HCT116 (cell line): ENCODE results near the gene BCAN. TPM values are rescaled to one million over a fixed set of nuclear protein-coding genes. Genes with fewer than 3 reads are reported as not detected.

Source experiments
- ATAC-seq: fragments of 200-7000 bp; cut with Tn5 transposase; 2 replicates; pipeline ENCODE4 v1.9.1; 2020; ENCODE audit warnings: mild to moderate bottlenecking, moderate library complexity
- BruUV-seq: library from RNA; stranded (reverse); fragments of 400-500 nt; replicated peaks from 2 replicates; lab custom pipeline; 2021; lab: Mats Ljungman, UMichigan
- CTCF ChIA-PET: fragments of 300-600 bp; sonication (Branson Sonifier 250); formaldehyde crosslinking; loops from one replicate; lab custom pipeline; 2021; ENCODE audit warnings: antibody characterized with exemption; lab: Charles Lee
- POLR2A ChIA-PET: fragments of 300-600, 350-600 bp; sonication (Branson Sonifier 250); formaldehyde crosslinking; loops from one replicate; lab custom pipeline; 2021; ENCODE audit warnings: antibody characterized with exemption; lab: Charles Lee
- RAD21 ChIA-PET, 2 experiments: fragments of 300-600 bp; sonication (Branson Sonifier 250); formaldehyde crosslinking; loops; one replicate each; lab custom pipeline; 2023; ENCODE audit warnings: low total read pairs in 2 of 2; ENCODE audit not compliant: uncharacterized antibody in 2 of 2, unreplicated experiment in 2 of 2, low non-redundant PET in 1 of 2; lab: Charles Lee
- DNase-seq: peaks from one replicate; pipeline ENCODE4 v3.0.0-alpha.2; 2010; ENCODE audit warnings: low read depth, low spot score
- H2AFZ ChIP-seq: fragments of 200-600 bp; shearing (Covaris generic), sonication (generic); 2 replicates; pipeline ENCODE4 v1.6.1; 2017; ENCODE audit warnings: low read depth, mixed run types, mixed read lengths, antibody characterized with exemption, low read length; ENCODE audit not compliant: poor library complexity, severe bottlenecking
- H3K27ac ChIP-seq: 2 replicates; pipeline ENCODE4 v1.5.1; 2012; ENCODE audit warnings: low read depth, low read length
- H3K27me3 ChIP-seq: fragments of 200-600 bp; sonication (generic); 2 replicates; pipeline ENCODE4 v1.6.1; 2016; ENCODE audit warnings: mixed run types, low read length, mixed read lengths; ENCODE audit not compliant: insufficient read depth
- H3K36me3 ChIP-seq, 2 experiments: fragments of 200-500 bp in 1 of 2; fragments of 200-600 bp in 1 of 2; sonication (Bioruptor generic) in 1 of 2; sonication (generic) in 1 of 2; 2 replicates each; pipeline versions ENCODE4 v1.5.1 to v1.6.1; 2014 to 2016; ENCODE audit warnings: low read length in 2 of 2, inconsistent platforms in 1 of 2, mixed read lengths in 1 of 2, mixed run types in 1 of 2; ENCODE audit not compliant: insufficient read depth in 2 of 2, control insufficient read depth in 1 of 2
- H3K4me1 ChIP-seq, 2 experiments: fragments of 200-600 bp in 1 of 2; sonication (generic) in 1 of 2; 2 replicates each; pipeline versions ENCODE4 v1.5.1 to v1.6.1; 2012 to 2017; ENCODE audit warnings: low read length in 2 of 2, inconsistent platforms in 1 of 2, mild to moderate bottlenecking in 1 of 2, mixed read lengths in 1 of 2, mixed run types in 1 of 2, moderate library complexity in 1 of 2; ENCODE audit not compliant: insufficient read depth in 2 of 2, control insufficient read depth in 1 of 2
- H3K4me2 ChIP-seq: fragments of 200-600 bp; sonication (generic); 2 replicates; pipeline ENCODE4 v1.6.1; 2017; ENCODE audit warnings: mixed run types, low read length, mixed read lengths
- H3K4me3 ChIP-seq, 2 experiments: fragments of 200-600 bp in 1 of 2; sonication (generic) in 1 of 2; replicated peaks in 1 of 2; 2 replicates each; pipeline ENCODE4 v1.5.1; 2011 to 2016; ENCODE audit warnings: low read length in 2 of 2, control low read depth in 1 of 2, low read depth in 1 of 2, mild to moderate bottlenecking in 1 of 2, mixed read lengths in 1 of 2, mixed run types in 1 of 2
- H3K79me2 ChIP-seq: fragments of 200-600 bp; sonication (generic); 2 replicates; pipeline ENCODE4 v1.6.1; 2017; ENCODE audit warnings: mild to moderate bottlenecking, mixed run types, low read length, moderate library complexity, mixed read lengths; ENCODE audit not compliant: insufficient read depth
- H3K9ac ChIP-seq: fragments of 200-600 bp; sonication (generic); 2 replicates; pipeline ENCODE4 v1.6.1; 2016; ENCODE audit warnings: low read length, mixed read lengths
- H3K9me2 ChIP-seq: fragments of 200-600 bp; sonication (generic), shearing (Covaris generic); 2 replicates; pipeline ENCODE4 v1.6.1; 2017; ENCODE audit warnings: mixed run types, mild to moderate bottlenecking, moderate library complexity; ENCODE audit not compliant: insufficient read depth
- H3K9me3 ChIP-seq, 2 experiments: fragments of 200-500 bp in 1 of 2; fragments of 200-600 bp in 1 of 2; sonication (Bioruptor generic) in 1 of 2; sonication (generic) in 1 of 2; 2 replicates each; pipeline ENCODE4 v1.6.1; 2014 to 2017; ENCODE audit warnings: low read length in 2 of 2, mixed read lengths in 2 of 2, inconsistent platforms in 1 of 2, low read depth in 1 of 2, mild to moderate bottlenecking in 1 of 2, mixed run types in 1 of 2, moderate library complexity in 1 of 2; ENCODE audit not compliant: control insufficient read depth in 1 of 2, insufficient read depth in 1 of 2
- H4K20me1 ChIP-seq: fragments of 200-600 bp; sonication (generic), shearing (Covaris generic); 2 replicates; pipeline ENCODE4 v1.6.1; 2017; ENCODE audit warnings: mixed run types, mild to moderate bottlenecking, moderate library complexity; ENCODE audit not compliant: insufficient read depth
- CBX3 ChIP-seq: IDR thresholded peaks from 2 replicates; pipeline ENCODE4 v1.6.1; 2012; ENCODE audit warnings: low read depth
- CEBPB ChIP-seq: IDR thresholded peaks from 2 replicates; pipeline ENCODE4 v1.6.1; 2012; ENCODE audit warnings: low read depth
- CTCF ChIP-seq, 3 experiments: fragments of 200-600 bp in 1 of 3; sonication (generic) in 1 of 3; IDR thresholded peaks in 2 of 3; conservative IDR thresholded peaks in 1 of 3; 2 replicates each; pipeline ENCODE4 v1.5.1; 2012 to 2017; ENCODE audit warnings: low read depth in 2 of 3, low read length in 2 of 3, antibody characterized with exemption in 1 of 3, borderline replicate concordance in 1 of 3, control low read depth in 1 of 3, mild to moderate bottlenecking in 1 of 3, mixed read lengths in 1 of 3, mixed run types in 1 of 3, moderate library complexity in 1 of 3; ENCODE audit not compliant: insufficient read depth in 1 of 3
- EZH2phosphoT487 ChIP-seq: fragments of 200-600 bp; IDR thresholded peaks from 2 replicates; pipeline ENCODE4 v1.6.1; 2018; ENCODE audit warnings: antibody characterized with exemption, borderline replicate concordance
- FOSL1 ChIP-seq: IDR thresholded peaks from 2 replicates; pipeline ENCODE4 v1.6.1; 2012; ENCODE audit warnings: low read depth
- JUND ChIP-seq: IDR thresholded peaks from 2 replicates; pipeline ENCODE4 v1.6.1; 2012
- MAX ChIP-seq: IDR thresholded peaks from 2 replicates; pipeline ENCODE4 v1.6.1; 2012
- POLR2AphosphoS5 ChIP-seq: IDR thresholded peaks from 2 replicates; pipeline ENCODE4 v1.6.1; 2011; ENCODE audit warnings: mild to moderate bottlenecking, low read depth, low read length, moderate library complexity
- RAD21 ChIP-seq: IDR thresholded peaks from 2 replicates; pipeline ENCODE4 v1.6.1; 2012; ENCODE audit warnings: low read depth, mild to moderate bottlenecking
- REST ChIP-seq: IDR thresholded peaks from 2 replicates; pipeline ENCODE4 v1.6.1; 2012; ENCODE audit warnings: low read depth
- SP1 ChIP-seq: IDR thresholded peaks from 2 replicates; pipeline ENCODE4 v1.6.1; 2012; ENCODE audit warnings: low read depth
- TCF7L2 ChIP-seq: IDR thresholded peaks from 2 replicates; pipeline ENCODE4 v1.7.0; 2011; ENCODE audit warnings: borderline replicate concordance, inconsistent platforms; ENCODE audit not compliant: insufficient read depth, insufficient read length; ENCODE audit errors: extremely low read depth
- YY1 ChIP-seq: IDR thresholded peaks from 2 replicates; pipeline ENCODE4 v1.6.1; 2011; ENCODE audit warnings: low read length, low read depth, moderate library complexity, mild to moderate bottlenecking; ENCODE audit not compliant: insufficient replicate concordance; ENCODE audit errors: extremely low read depth
- intact Hi-C: fragments of 100-400 bp; cut with micrococcal nuclease; formaldehyde crosslinking; loops from 2 replicates; pipeline ENCODE4 v1.10.0; 2022
- total RNA-seq: library from RNA; stranded (reverse); gene quantifications from one replicate; pipeline ENCODE4 v1.2.1, GENCODE V29; 2021; ENCODE audit not compliant: unreplicated experiment

Gene BCAN
- total RNA-seq, 1 experiment from 2014 or later = not detected

- TF ChIP-seq POLR2AphosphoS5 = no peak
- TF ChIP-seq, all 23 proteins: peak for 0
Observed at GRCh38 chr1:156645056-156645455, 3.1 kb downstream of the BCAN start (continued).

- no peak overlapping the region for H3K4me3 ChIP-seq
- H3K9me2 ChIP-seq = no peaks in the 10 kb centered on the region
- no TSS peak for BruUV-seq
- no peaks in the 10 kb centered on the region for H3K9me3 ChIP-seq
- H2AFZ ChIP-seq = no peak overlapping the region
- DNase-seq (no peak), ATAC-seq (no peak)
- no peak overlapping the region for H3K4me2 ChIP-seq
- peaks cover 28% of the 10 kb centered on the region for H3K79me2 ChIP-seq
- no peaks in the 10 kb centered on the region for H3K27me3 ChIP-seq
- peaks cover 42 to 72% of the 10 kb centered on the region in 2 experiments for H3K36me3 ChIP-seq
- ChIA-PET RAD21 (no interaction called here), CTCF (interaction anchor here (1.3 kb wide), 1 partner anchor 14 kb away, joined by 3 read pairs; no protein-coding TSS in a partner anchor), POLR2A (no interaction called here)
- intact Hi-C loops = no loop called here
- H4K20me1 ChIP-seq = no peaks in the 10 kb centered on the region
- no peak overlapping the region for H3K9ac ChIP-seq
- H3K27ac ChIP-seq = no peak overlapping the region
- no peak for TF ChIP-seq FOSL1
- TF ChIP-seq JUND = no peak
- H3K4me1 ChIP-seq = peaks cover under 1 to 9% of the 10 kb centered on the region in 2 experiments; a peak in 2 of 4 replicates
Observed at GRCh38 chr1:156645666-156646065, 3.7 kb downstream of the BCAN start.

DNA sequence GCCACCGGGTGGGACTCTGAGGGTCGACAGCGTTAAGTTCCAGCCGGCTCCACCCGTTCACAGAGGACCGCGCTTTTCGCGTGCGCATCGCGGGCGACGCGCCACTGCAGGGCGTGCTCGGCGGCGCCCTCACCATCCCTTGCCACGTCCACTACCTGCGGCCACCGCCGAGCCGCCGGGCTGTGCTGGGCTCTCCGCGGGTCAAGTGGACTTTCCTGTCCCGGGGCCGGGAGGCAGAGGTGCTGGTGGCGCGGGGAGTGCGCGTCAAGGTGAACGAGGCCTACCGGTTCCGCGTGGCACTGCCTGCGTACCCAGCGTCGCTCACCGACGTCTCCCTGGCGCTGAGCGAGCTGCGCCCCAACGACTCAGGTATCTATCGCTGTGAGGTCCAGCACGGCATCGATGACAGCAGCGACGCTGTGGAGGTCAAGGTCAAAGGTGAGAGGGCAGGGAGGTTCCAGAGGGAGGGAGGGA lies 4.9 kb downstream of the BCAN start:
- RAD21 ChIA-PET = no interaction called here
- H3K79me2 ChIP-seq = peaks cover 39% of the 10 kb centered on the region
- peaks cover 43 to 79% of the 10 kb centered on the region in 2 experiments for H3K36me3 ChIP-seq
- H3K27me3 ChIP-seq = no peaks in the 10 kb centered on the region
- DNase-seq = no peak
- BruUV-seq = no TSS peak
- no peaks in the 10 kb centered on the region for H4K20me1 ChIP-seq
- ATAC-seq = no peak
- H3K4me2 ChIP-seq = no peak overlapping the region
- intact Hi-C loops = no loop called here
- H3K9ac ChIP-seq = no peak overlapping the region
- POLR2A ChIA-PET = no interaction called here
- no peak overlapping the region for H3K27ac ChIP-seq
- no peaks in the 10 kb centered on the region for H3K9me2 ChIP-seq
- H2AFZ ChIP-seq = no peak overlapping the region
- H3K4me3 ChIP-seq = no peak overlapping the region
- H3K9me3 ChIP-seq = no peaks in the 10 kb centered on the region
- CTCF ChIA-PET = no interaction called here
- no peaks in the 10 kb centered on the region for H3K4me1 ChIP-seq
- TF ChIP-seq CEBPB (no peak), YY1 (no peak), CTCF (IDR thresholded peaks at IDR 0.05 in 2 of 3, conservative IDR thresholded peaks at IDR 0.05 in 1 of 3; ENCODE audit: borderline replicate concordance in 1 of 3, insufficient read depth in 1 of 3, low read depth in 2 of 3, low read length in 2 of 3) (no peak), SP1 (no peak), RAD21 (no peak), TCF7L2 (no peak), MAX (no peak), CBX3 (no peak), FOSL1 (no peak), POLR2AphosphoS5 (no peak), EZH2phosphoT487 (no peak), REST (no peak)
